ELF-1 (cell line): Measurements from ENCODE around the gene CDH11.

Experiments used
- DNase-seq: peaks from one replicate; pipeline ENCODE4 v3.0.0-alpha.2; 2016; ENCODE audit warnings: low read depth, low spot score

The CDH11 gene

DNA sequence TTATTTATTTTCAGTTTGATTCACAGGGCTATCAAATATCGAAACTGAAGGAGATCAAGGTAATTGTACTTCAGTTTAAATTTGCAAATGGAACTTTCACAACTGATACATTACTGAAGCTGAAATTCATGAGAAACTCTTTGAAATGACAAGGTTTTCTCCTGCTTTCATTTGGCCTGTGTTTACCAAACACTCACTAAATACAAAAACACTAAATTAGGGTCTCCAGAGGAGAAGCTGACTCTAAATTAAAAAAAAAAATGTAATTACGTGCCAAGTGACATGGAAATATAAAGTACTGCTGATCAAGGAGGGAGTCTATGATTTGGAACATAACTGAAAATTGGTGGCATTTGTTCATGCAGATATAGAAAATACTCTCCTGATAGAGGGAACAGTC is 205.8 kb downstream of the CDH11 start:
- no peak for DNase-seq

DNA sequence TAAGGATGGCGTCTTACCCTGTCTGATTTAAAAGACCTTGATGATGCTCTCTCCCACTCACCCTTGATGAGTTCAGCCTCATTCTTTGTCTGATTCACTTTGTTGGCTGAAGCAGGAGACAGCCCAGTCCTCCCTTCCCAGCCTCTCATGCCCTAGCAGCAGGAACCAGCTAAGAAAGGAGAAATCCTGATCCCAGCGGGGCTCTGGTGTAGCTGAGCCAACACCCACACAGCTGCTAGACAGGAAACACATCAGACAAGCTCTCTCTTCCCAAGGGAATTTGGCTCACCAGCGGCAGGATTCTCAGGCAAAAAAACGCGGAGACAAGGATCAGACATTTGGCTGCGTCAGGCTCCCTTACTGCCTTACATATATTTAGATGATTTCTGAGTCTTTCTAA is 211.5 kb downstream of the CDH11 start:
- peak; percentile 32 for DNase-seq

DNA sequence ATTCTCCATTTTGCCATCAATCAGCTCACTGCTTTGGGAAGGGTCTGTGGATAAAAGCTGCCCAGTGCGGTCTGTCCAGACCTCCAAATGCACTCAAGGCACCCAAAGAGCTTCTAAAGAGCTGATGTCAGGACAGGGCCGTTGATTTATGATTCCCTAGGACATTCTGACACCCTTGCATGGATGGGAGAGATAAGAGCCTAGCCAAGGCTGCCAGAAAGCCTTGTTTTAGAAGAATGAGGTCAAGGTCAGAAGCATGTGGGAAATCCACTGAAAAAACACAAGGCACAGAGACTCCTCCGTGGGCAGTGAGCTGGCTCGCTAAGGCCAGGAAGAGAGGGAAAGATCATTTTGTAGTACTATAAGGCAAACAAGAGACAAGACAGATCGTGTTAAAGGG is 214.0 kb downstream of the CDH11 start:
- peak; percentile 1 for DNase-seq

DNA sequence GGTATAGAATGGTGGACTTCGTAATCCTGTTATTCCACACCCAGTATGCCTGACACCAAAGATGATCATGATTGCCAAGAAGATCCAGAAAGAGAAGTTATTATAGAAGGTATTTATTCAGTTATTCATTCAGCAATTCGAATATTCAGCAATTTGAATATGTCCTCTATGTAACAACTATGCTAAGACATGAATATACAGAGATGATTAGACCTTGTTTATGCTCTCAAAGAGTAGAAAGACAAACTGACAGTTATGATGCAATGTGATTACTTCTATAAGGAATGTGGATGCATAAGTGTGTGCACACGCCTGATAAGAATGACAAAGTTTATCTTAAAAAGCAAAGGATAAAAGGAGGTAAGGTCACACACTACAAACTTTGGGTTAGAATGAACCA is 218.1 kb downstream of the CDH11 start:
- DNase-seq, result no peak

DNA sequence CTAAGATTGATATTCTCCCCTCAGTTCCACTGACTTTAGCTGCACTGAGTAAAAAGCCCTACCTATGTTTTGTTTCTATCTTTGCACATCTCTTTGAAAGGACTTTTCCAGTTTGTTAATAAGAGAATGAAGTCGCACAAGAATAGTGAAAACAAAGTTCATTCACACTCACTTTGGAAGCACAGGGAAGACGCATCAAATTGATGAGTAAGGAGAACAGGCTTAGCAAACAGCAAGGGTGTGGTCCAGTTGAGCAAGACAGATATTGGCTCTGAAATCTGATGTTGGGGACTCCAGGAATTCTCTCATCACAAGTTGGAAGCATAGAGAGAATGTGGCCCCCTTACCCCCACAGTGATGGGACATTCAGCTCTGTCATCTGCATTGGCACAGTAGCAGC is 221.3 kb downstream of the CDH11 start:
- DNase-seq, result no peak

DNA sequence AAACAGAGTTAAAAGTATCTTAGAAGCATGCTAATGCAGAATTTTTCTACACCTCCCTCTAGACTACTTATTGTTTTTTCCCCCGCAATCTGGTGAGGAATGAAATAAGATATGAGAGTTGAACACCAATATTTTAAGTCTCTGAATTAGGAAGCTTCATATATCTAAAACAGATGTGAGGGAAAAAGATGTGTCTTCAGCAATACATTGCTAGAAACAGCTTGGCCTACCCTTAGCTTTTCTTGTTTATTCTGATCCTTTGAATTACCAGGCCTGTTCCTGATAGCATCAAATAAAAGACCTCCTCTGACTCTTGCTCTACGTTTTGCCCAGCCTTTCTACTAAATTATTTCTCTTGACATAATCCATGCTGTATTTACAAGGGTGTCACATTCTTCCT is 221.8 kb downstream of the CDH11 start:
- no peak for DNase-seq

DNA sequence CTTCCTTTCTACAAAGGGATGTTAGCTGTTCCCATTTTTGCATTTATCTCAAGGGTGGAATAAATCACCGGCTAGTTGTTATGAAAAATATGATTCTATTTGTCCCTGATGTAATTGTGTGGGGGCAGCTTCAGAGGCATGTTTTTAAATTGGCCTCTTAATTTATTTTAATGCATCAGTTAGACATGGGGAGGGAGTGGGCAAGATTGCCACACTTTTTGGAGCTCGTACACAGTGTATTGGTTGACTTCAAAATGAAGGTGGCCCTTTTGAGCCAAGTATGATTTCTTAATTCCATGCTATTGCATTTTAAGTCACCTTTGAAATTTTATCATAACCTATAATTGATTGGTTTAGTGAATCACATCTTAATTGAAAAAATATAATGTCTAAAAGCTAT is 223.7 kb downstream of the CDH11 start:
- DNase-seq, result no peak
